ENCODE measurements around the gene RFTN1. TPM values are rescaled to one million over a fixed set of nuclear protein-coding genes. Genes with fewer than 3 reads are reported as not detected.

Gene RFTN1
- total RNA-seq, 2 experiments from 2014 or later = 55.7 to 56.4 TPM

- Mint-ChIP-seq H3K4me1 (ENCODE audit: low read depth) (no peaks in the 10 kb centered on the region), H3K9me3 (no peaks in the 10 kb centered on the region), H3K36me3 (ENCODE audit: low read depth) (no peaks in the 10 kb centered on the region), H3K4me3 (no peak overlapping the region), H3K27me3 (peaks cover 4% of the 10 kb centered on the region), H3K27ac (no peak overlapping the region)
- no peaks in the 10 kb centered on the region for H3K36me3 ChIP-seq (ENCODE audit: insufficient read depth, low read length)
- H3K4me1 ChIP-seq (ENCODE audit: insufficient read depth, low read length) = peaks cover 5% of the 10 kb centered on the region
- H3K27ac ChIP-seq (ENCODE audit: low read depth in 1 of 2, low read length in 2 of 2) = no peak overlapping the region
- no peaks in the 10 kb centered on the region for H3K27me3 ChIP-seq (ENCODE audit: control insufficient read depth in 1 of 2, insufficient read depth in 2 of 2, low read length in 2 of 2)
- ChIA-PET CTCF (interaction anchor here (0.6 to 2.7 kb wide), 10 partner anchors 11 to 316 kb away, joined by 3 to 21 read pairs (median 4); partner anchors contain the start of genes DPH3 and OXNAD1), POLR2A (no interaction called here)
- H3K9me3 ChIP-seq (ENCODE audit: control insufficient read depth in 1 of 2, insufficient read depth in 1 of 2, low read length in 2 of 2) = no peaks in the 10 kb centered on the region
- no peak overlapping the region for H3K4me3 ChIP-seq (ENCODE audit: low read length)
- TF ChIP-seq CTCF (IDR thresholded peaks at IDR 0.05) = no peak
- intact Hi-C loops (cut with DNase I, micrococcal nuclease) = loop anchor here (1.0 to 5.0 kb wide), 7 partner anchors 38 to 733 kb away; no protein-coding TSS in a partner anchor
- no peak for DNase-seq
- no peak for ATAC-seq (ENCODE audit: poor library complexity)
Observed at GRCh38 chr3:16550305-16550675, 36.8 kb upstream of the RFTN1 start.

- intact Hi-C loops (cut with DNase I, micrococcal nuclease) = loop anchor here in 1 of 2 experiments (5.0 to 10.0 kb wide), 3 partner anchors 216 to 1344 kb away; partner anchors contain the start of gene CAPN7
- DNase-seq = no peak
- peaks cover 5% of the 10 kb centered on the region for H3K4me1 ChIP-seq (ENCODE audit: insufficient read depth, low read length)
- POLR2A ChIA-PET = no interaction called here
- no peaks in the 10 kb centered on the region for H3K36me3 ChIP-seq (ENCODE audit: insufficient read depth, low read length)
- H3K4me1 Mint-ChIP-seq (ENCODE audit: low read depth) = no peaks in the 10 kb centered on the region
- no peak overlapping the region for H3K27ac Mint-ChIP-seq
- no peak overlapping the region for H3K4me3 ChIP-seq (ENCODE audit: low read length)
- no peaks in the 10 kb centered on the region for H3K27me3 ChIP-seq (ENCODE audit: control insufficient read depth in 1 of 2, insufficient read depth in 2 of 2, low read length in 2 of 2)
- no peak overlapping the region for H3K27ac ChIP-seq (ENCODE audit: low read depth in 1 of 2, low read length in 2 of 2)
- CTCF ChIA-PET = no interaction called here
- no peaks in the 10 kb centered on the region for H3K36me3 Mint-ChIP-seq (ENCODE audit: low read depth)
- ATAC-seq (ENCODE audit: poor library complexity) = no peak
- H3K27me3 Mint-ChIP-seq = peaks cover 4% of the 10 kb centered on the region
- H3K9me3 ChIP-seq (ENCODE audit: control insufficient read depth in 1 of 2, insufficient read depth in 1 of 2, low read length in 2 of 2) = no peaks in the 10 kb centered on the region
- no peak overlapping the region for H3K4me3 Mint-ChIP-seq
- no peaks in the 10 kb centered on the region for H3K9me3 Mint-ChIP-seq
- TF ChIP-seq CTCF (IDR thresholded peaks at IDR 0.05) = no peak
Observed at GRCh38 chr3:16548721-16549120, 35.2 kb upstream of the RFTN1 start.

- no peaks in the 10 kb centered on the region for H3K9me3 ChIP-seq (ENCODE audit: control insufficient read depth in 1 of 2, insufficient read depth in 1 of 2, low read length in 2 of 2)
- POLR2A ChIA-PET = no interaction called here
Observed at GRCh38 chr3:16547561-16548357, 34.3 kb upstream of the RFTN1 start.

More at GRCh38 chr3:16547561-16548357, 34.3 kb upstream of the RFTN1 start:
- Histone ChIP-seq H3K4me1 (ENCODE audit: insufficient read depth, low read length) (peaks cover 5% of the 10 kb centered on the region), H3K27ac (ENCODE audit: low read depth in 1 of 2, low read length in 2 of 2) (no peak overlapping the region), H3K27me3 (ENCODE audit: control insufficient read depth in 1 of 2, insufficient read depth in 2 of 2, low read length in 2 of 2) (no peaks in the 10 kb centered on the region), H3K4me3 (ENCODE audit: low read length) (no peak overlapping the region), H3K36me3 (ENCODE audit: insufficient read depth, low read length) (no peaks in the 10 kb centered on the region)
- ATAC-seq (ENCODE audit: poor library complexity) = no peak
- intact Hi-C loops (cut with DNase I, micrococcal nuclease) = loop anchor here in 1 of 2 experiments (5.0 to 10.0 kb wide), 3 partner anchors 215 to 1343 kb away; partner anchors contain the start of gene CAPN7
- TF ChIP-seq CTCF (IDR thresholded peaks at IDR 0.05) = no peak
- Mint-ChIP-seq H3K27ac (no peak overlapping the region), H3K9me3 (no peaks in the 10 kb centered on the region), H3K27me3 (peaks cover 4% of the 10 kb centered on the region), H3K4me3 (no peak overlapping the region), H3K4me1 (ENCODE audit: low read depth) (no peaks in the 10 kb centered on the region), H3K36me3 (ENCODE audit: low read depth) (no peaks in the 10 kb centered on the region)
- CTCF ChIA-PET = interaction anchor here (1.3 kb wide), 1 partner anchor 257 kb away, joined by 4 read pairs; no protein-coding TSS in a partner anchor
- no peak for DNase-seq

All from CD4-positive, alpha-beta T cell (primary cell).